Cardiac muscle cell (in vitro differentiated cells and primary cell): ENCODE measurements around the gene VWA5A. TPM values are rescaled to one million over a fixed set of nuclear protein-coding genes. Genes with fewer than 3 reads are reported as not detected.

ENCODE experiments used
- DNase-seq, 2 donors: peaks; one replicate each; pipeline versions ENCODE4 v3.0.0 to v3.0.0-alpha.2; 2010 to 2017; ENCODE audit warnings: low read depth in 1 of 2, low spot score in 1 of 2
- H3K27ac ChIP-seq: fragments of 200-600 bp; sonication (generic); 2 replicates; pipeline ENCODE4 v1.5.1; 2016
- H3K27me3 ChIP-seq: fragments of 200-600 bp; sonication (generic); 2 replicates; pipeline ENCODE4 v1.6.0; 2016; ENCODE audit warnings: control low read depth
- H3K36me3 ChIP-seq: fragments of 200-600 bp; sonication (generic); 2 replicates; pipeline ENCODE4 v1.5.1; 2016; ENCODE audit warnings: control low read depth
- H3K4me1 ChIP-seq: fragments of 200-600 bp; sonication (generic); 2 replicates; pipeline ENCODE4 v1.8.1; 2017; ENCODE audit warnings: low read depth, mild to moderate bottlenecking, mixed run types
- H3K4me3 ChIP-seq: fragments of 200-600 bp; sonication (generic); 2 replicates; pipeline ENCODE4 v1.5.1; 2016; ENCODE audit warnings: mild to moderate bottlenecking
- H3K9me3 ChIP-seq: fragments of 200-600 bp; sonication (generic); 2 replicates; pipeline ENCODE4 v1.5.1; 2017; ENCODE audit warnings: low read depth, mild to moderate bottlenecking, control low read depth
- CTCF ChIP-seq: IDR thresholded peaks from 2 replicates; pipeline ENCODE4 v1.5.1; 2012; ENCODE audit warnings: low read depth, mild to moderate bottlenecking, low read length
- polyA plus RNA-seq: library from polyadenylated mRNA; unstranded; fragments of >200 nt; fragmentation: Nextera tagmentation; extraction: Ambion mirVana; gene quantifications from 2 replicates; pipeline ENCODE4 v1.2.1, GENCODE V29; 2016
- total RNA-seq: library from RNA; depleted of rRNA; stranded (reverse); fragments of >200 nt; gene quantifications from 2 replicates; pipeline ENCODE4 v1.2.3, GENCODE V29; 2016

The VWA5A gene
- total and polyA plus RNA-seq, 2 experiments from 2014 or later = 20.8 to 37.6 TPM

- Histone ChIP-seq H3K4me3 (no peak overlapping the region), H3K27me3 (no peaks in the 10 kb centered on the region), H3K36me3 (no peaks in the 10 kb centered on the region), H3K4me1 (no peaks in the 10 kb centered on the region), H3K9me3 (no peaks in the 10 kb centered on the region), H3K27ac (no peak overlapping the region)
- DNase-seq = no peak
- no peak for TF ChIP-seq CTCF
Measured at GRCh38 chr11:124085583-124085982, 29.7 kb upstream of the VWA5A start.

- no peaks in the 10 kb centered on the region for H3K27me3 ChIP-seq
- no peak overlapping the region for H3K27ac ChIP-seq
- TF ChIP-seq CTCF = no peak
- no peaks in the 10 kb centered on the region for H3K9me3 ChIP-seq
- H3K4me3 ChIP-seq = no peak overlapping the region
- H3K4me1 ChIP-seq = no peaks in the 10 kb centered on the region
- DNase-seq = peak in 1 of 2 donors; percentile 34
- no peaks in the 10 kb centered on the region for H3K36me3 ChIP-seq
Measured at GRCh38 chr11:124085997-124086846, 29.0 kb upstream of the VWA5A start.

GRCh38 chr11:124090996-124091395, 24.3 kb upstream of the VWA5A start:
- Histone ChIP-seq H3K9me3 (no peaks in the 10 kb centered on the region), H3K27ac (no peak overlapping the region), H3K4me3 (no peak overlapping the region), H3K4me1 (no peaks in the 10 kb centered on the region), H3K36me3 (no peaks in the 10 kb centered on the region), H3K27me3 (no peaks in the 10 kb centered on the region)
- no peak for TF ChIP-seq CTCF
- DNase-seq = no peak

- Histone ChIP-seq H3K4me1 (no peaks in the 10 kb centered on the region), H3K36me3 (no peaks in the 10 kb centered on the region), H3K27me3 (no peaks in the 10 kb centered on the region)
Measured at GRCh38 chr11:124093330-124093729, 21.9 kb upstream of the VWA5A start.

GRCh38 chr11:124094731-124095130, 20.5 kb upstream of the VWA5A start:
- H3K9me3 ChIP-seq = no peaks in the 10 kb centered on the region
- no peaks in the 10 kb centered on the region for H3K4me1 ChIP-seq
- H3K27ac ChIP-seq = no peak overlapping the region
- no peak for TF ChIP-seq CTCF
- H3K4me3 ChIP-seq = no peak overlapping the region
- no peaks in the 10 kb centered on the region for H3K36me3 ChIP-seq
- H3K27me3 ChIP-seq = no peaks in the 10 kb centered on the region
- DNase-seq = no peak

More at GRCh38 chr11:124093330-124093729, 21.9 kb upstream of the VWA5A start:
- H3K4me3 ChIP-seq = no peak overlapping the region
- H3K9me3 ChIP-seq = no peaks in the 10 kb centered on the region
- no peak for DNase-seq
- TF ChIP-seq CTCF = no peak
- H3K27ac ChIP-seq = no peak overlapping the region
